T-helper 1 cell treated with Interleukin-12 subunit alpha and Interleukin-12 subunit beta and Interleukin-4 antibody, amounts not matched to agents 30 ng/mL and 1 ng/mL, for 36 hours (primary cell): Measurements from ENCODE around the gene ZNF679. TPM values are rescaled to one million over a fixed set of nuclear protein-coding genes. Genes with fewer than 3 reads are reported as not detected.

Source experiments
- intact Hi-C: fragments of 100-400 bp; cut with micrococcal nuclease; formaldehyde crosslinking; loops from one replicate; pipeline ENCODE4 v1.15.1; 2024
- total RNA-seq: library from RNA; stranded (reverse); gene quantifications from 2 replicates; pipeline ENCODE4 v1.2.3, GENCODE V29; 2022

ZNF679 gene
- total RNA-seq, 1 donor from 2014 or later = not detected

DNA sequence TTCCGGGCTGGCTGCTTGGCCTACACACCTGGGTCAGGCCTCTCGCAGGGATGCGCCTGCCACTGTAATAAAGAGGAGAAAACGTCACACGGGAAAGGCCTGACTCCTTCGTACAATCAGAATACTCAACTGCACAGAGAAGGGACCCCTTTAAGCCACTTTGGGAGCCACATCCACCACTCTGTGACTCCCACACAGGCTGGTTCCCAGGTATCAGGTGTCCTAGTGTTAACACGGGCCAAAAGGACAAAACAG, 79.7 kb downstream of the ZNF679 start:
- intact Hi-C loops = loop anchor here (5.0 kb wide), 4 partner anchors 579 to 1674 kb away; partner anchors contain the start of gene GUSB

DNA sequence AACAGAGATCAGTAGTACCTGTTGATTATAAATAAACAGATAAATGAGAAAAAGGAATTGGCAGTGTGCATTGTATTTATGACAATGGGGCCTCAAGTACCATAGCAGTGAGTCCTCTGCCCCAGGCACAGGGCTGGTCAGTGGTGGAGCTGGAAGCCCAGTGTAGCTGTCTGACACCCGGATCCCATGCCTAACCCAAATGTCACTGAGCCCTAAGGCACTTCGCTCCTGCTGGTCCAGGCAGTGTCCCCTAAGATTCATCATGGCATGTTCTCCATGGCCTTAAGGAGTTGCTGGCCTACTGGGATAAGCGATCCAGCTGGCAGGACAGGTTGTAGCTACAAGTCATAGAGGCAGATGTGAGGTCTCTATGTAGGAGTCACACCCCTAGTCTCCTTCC, 82.2 kb downstream of the ZNF679 start:
- intact Hi-C loops = loop anchor here (5.0 to 10.0 kb wide), 2 partner anchors 772 to 1894 kb away; partner anchors contain the start of gene TPST1

DNA sequence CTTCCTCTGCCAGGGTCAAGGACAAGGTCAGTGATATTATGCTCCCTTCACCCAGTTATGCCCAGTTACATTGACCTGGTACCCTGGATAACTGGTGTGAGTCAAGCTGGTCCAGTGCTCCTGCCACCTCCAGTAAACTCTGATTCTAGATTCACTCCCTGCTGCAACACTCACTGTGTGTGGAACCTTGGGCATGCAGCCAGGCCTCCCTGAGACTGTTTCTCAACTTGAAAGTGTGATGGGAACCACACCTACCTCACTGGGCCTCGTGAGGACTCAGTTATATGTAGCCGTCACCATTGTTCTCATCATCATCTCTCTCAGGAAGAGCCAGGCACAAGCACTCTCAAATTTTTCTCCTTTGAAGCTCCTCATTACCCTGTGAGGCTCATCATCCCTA, 84.6 kb downstream of the ZNF679 start:
- intact Hi-C loops = loop anchor here (1.0 to 10.0 kb wide), 9 partner anchors 250 to 1892 kb away; partner anchors contain the start of genes ERV3-1, TPST1, ZNF107 and ZNF138

DNA sequence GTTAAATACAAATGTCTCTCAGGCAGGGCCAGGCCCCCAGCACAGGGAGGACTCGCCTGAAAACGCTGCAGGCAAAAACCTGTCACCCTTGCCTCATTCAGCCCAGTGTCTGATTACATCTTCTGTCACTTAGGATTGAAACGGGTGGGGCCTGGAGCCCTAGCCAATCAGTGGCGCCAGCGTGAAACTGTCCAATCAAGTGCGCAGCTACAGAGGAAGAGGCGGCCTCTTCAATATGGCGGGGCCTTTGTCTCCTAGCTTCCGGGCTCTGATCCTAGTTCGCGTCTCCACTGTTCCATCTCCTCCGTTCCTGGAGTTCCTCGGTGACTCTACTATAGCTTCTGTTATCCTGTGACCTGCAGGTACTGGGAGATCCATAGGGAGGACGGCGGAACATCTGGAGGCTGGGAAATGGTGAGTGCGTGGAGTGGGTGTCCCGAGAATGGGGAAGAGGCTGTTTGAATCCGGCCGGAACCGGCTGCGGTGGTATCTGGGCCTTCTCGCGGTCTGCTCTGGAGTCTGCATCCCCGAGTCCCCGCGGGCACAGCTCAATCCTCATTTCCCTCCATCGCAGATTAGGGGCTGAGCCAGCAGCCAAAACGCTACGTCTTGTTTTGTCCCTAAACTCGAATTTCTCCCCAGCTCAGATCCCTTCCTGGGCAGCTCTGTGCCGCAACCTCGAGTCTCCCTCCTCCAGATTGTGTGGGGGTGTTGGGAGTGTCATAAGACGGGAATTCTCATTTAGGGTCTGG, 85.6 kb downstream of the ZNF679 start, which contains the start of gene ZNF736:
Gene ZNF736, plus strand, starts transcription at position 222 of the 752 bp plus-strand sequence. Its CDS starts 190 bp downstream, at position 412.
- intact Hi-C loops = loop anchor here (1.0 to 10.0 kb wide), 9 partner anchors 249 to 1891 kb away; partner anchors contain the start of genes ERV3-1, TPST1, ZNF107 and ZNF138

DNA sequence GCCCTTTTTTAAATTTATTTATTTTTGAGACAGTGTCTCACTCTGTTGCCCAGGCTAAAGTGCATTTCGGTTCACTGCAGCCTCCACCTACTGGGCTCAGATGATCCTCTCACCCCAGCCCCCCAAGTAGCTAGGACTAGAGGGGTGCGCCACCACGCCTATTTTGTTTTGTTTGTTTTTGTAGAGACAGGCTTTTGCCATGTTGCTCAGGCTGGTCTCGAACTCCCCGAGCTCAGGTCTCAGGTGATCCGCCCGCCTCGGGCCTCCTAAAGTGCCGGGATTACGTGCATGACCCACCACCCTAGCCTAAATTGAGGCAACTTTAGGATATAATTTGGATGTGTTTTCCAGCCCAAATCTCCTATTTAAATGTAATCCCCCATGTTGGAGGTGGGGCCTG, 86.3 kb downstream of the ZNF679 start:
- intact Hi-C loops = loop anchor here (5.0 to 10.0 kb wide), 2 partner anchors 768 to 1890 kb away; partner anchors contain the start of gene TPST1

DNA sequence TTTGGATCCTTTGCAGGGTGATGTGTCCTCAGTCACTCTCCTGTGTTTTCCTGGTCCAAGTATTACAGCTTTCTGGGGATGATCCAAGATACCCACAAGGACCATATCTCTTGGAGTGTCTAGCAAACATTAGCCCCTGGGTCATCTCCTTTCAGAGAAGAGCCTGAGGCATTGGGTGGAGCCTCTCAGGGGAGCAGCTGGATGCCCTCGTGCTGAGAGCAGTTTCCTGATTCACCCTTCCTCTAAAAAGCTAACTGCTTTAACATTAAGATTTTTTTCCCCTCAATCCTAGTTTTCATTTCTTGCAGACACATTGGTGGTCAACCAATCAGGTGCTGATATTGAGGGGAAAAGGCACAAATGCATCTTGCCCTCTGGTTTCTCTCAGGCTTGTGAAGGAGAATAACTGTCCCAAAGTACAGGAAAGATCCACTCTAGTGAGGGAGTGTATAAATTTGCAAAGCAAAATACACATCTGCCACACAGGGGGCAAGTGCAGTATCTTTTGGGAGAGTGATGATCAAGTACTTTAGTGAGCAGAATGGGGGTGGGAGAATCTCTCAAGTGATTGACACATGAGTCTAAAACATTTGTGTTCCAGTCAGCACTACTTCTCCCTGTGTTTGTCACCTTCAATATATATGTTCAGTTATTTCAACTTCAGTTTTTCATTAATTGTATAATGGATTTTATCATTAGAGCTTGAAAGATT, 87.9 kb downstream of the ZNF679 start:
- intact Hi-C loops = loop anchor here (10.0 kb wide), 1 partner anchor 1889 kb away; the partner anchor contains the start of gene TPST1

Other genes with a start within 250 kb of the ZNF679 start
- not detected in 2 replicates for gene ZNF722, start 229.6 kb upstream of the ZNF679 start, total RNA-seq
- 0.20 TPM in 1 of 2 replicates, not detected in the other for gene ZNF727, start 183.0 kb upstream of the ZNF679 start, total RNA-seq
- gene ZNF735, start 21.3 kb upstream of the ZNF679 start, total RNA-seq = not detected in 2 replicates
- 22.4 and 23.2 TPM in 2 replicates for gene ZNF736, start 85.5 kb downstream of the ZNF679 start, total RNA-seq